Astrocyte (in vitro differentiated cells and primary cell): ENCODE results near the gene CLMN.

ENCODE experiments used
- EZH2 ChIP-seq: IDR thresholded peaks from 2 replicates; pipeline ENCODE4 v1.6.1; 2012; ENCODE audit warnings: mild to moderate bottlenecking, low read length, inconsistent platforms; ENCODE audit not compliant: insufficient read depth
- TF ChIP-seq, protein P1 (sequence below): IDR thresholded peaks from 2 replicates; pipeline ENCODE4 v1.5.1; 2011; ENCODE audit warnings: low read depth, mild to moderate bottlenecking, inconsistent platforms, low read length, moderate library complexity; ENCODE audit not compliant: insufficient read depth

DNA sequence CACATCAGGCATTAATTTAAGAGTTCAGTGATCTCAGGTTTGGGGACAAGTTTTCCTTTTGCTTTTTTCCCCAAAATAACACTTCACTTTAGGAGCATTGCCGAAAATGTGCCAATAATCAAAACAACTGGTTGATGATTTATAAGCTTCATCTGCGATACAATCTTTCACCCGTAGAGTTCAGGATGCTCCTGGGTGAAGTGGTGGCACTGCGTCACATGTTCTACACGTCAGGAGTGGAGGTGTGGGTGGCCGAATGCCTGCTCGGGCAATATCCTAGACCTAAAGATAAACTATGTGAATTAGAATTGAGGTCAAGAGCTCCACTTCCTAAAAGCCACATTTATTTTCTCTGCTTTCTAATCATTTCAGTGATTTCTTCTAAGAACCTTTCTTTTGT is 91.5 kb downstream of the CLMN start:
- TF ChIP-seq, protein P1, sequence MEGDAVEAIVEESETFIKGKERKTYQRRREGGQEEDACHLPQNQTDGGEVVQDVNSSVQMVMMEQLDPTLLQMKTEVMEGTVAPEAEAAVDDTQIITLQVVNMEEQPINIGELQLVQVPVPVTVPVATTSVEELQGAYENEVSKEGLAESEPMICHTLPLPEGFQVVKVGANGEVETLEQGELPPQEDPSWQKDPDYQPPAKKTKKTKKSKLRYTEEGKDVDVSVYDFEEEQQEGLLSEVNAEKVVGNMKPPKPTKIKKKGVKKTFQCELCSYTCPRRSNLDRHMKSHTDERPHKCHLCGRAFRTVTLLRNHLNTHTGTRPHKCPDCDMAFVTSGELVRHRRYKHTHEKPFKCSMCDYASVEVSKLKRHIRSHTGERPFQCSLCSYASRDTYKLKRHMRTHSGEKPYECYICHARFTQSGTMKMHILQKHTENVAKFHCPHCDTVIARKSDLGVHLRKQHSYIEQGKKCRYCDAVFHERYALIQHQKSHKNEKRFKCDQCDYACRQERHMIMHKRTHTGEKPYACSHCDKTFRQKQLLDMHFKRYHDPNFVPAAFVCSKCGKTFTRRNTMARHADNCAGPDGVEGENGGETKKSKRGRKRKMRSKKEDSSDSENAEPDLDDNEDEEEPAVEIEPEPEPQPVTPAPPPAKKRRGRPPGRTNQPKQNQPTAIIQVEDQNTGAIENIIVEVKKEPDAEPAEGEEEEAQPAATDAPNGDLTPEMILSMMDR = no peak
- no peak for TF ChIP-seq EZH2
